Peyer's patch (tissue), 4 donors: ENCODE results near the gene FBXO31.

Source experiments
- POLR2A ChIP-seq, 2 donors: fragments of 450-650 bp; IDR thresholded peaks; one replicate each; pipeline ENCODE4 v1.5.1; 2017; ENCODE audit warnings: antibody characterized with exemption in 2 of 2, mild to moderate bottlenecking in 2 of 2, moderate library complexity in 2 of 2
- TF ChIP-seq, protein P1 (sequence below), 6 experiments: fragments of 450-650 bp in 4 of 6; fragments of 200-600 bp in 2 of 6; sonication (generic) in 1 of 6; IDR thresholded peaks; one replicate each; pipeline ENCODE4 v1.5.1; 2017 to 2019; ENCODE audit warnings: antibody characterized with exemption in 6 of 6, mild to moderate bottlenecking in 3 of 6, moderate library complexity in 1 of 6

DNA sequence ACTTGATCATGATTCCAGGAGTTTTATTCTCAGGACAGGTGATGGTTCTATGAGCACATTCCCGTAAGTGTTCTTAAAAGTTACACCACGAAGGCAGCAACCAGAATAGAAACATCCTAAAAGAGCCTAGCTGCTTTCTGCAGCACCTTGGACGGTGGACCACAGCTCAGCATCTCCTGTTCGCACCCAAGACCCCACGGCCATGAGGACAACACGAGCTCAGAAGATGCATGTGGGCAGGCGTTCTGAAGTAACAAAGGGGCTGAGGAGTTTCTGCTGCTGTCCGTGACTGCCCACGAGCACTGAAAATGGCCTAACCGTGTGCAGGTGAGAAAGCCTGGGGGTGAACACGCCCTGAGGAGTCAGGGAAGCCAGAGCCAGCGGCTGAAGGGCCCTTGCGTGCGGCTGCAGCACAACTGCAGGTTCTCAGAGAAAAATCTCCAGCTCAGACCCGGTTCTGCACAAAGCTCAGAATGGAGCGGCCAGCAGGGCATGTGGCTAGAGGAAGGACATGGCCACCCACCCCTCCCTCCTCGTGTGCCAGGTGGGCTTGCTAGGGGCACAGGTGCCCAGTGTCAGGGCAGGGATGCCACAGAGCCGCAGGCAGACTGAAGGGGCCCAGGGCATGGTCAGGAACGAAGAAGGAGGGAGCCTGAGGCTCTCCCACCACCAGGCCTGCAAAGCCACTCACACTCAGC is 55.6 kb downstream of the FBXO31 start:
- TF ChIP-seq, protein P1, sequence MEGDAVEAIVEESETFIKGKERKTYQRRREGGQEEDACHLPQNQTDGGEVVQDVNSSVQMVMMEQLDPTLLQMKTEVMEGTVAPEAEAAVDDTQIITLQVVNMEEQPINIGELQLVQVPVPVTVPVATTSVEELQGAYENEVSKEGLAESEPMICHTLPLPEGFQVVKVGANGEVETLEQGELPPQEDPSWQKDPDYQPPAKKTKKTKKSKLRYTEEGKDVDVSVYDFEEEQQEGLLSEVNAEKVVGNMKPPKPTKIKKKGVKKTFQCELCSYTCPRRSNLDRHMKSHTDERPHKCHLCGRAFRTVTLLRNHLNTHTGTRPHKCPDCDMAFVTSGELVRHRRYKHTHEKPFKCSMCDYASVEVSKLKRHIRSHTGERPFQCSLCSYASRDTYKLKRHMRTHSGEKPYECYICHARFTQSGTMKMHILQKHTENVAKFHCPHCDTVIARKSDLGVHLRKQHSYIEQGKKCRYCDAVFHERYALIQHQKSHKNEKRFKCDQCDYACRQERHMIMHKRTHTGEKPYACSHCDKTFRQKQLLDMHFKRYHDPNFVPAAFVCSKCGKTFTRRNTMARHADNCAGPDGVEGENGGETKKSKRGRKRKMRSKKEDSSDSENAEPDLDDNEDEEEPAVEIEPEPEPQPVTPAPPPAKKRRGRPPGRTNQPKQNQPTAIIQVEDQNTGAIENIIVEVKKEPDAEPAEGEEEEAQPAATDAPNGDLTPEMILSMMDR (IDR thresholded peaks at IDR 0.05), result no peak
- TF ChIP-seq POLR2A (IDR thresholded peaks at IDR 0.05), result no peak
